OCI-LY3 (cell line): ENCODE results near the gene MTHFD1.

Experiments
- EZH2phosphoT487 ChIP-seq: fragments of 200-600 bp; shearing (Covaris generic); IDR thresholded peaks from 2 replicates; pipeline ENCODE4 v1.6.1; 2018; ENCODE audit warnings: antibody characterized with exemption, mixed run types, low read depth
- TF ChIP-seq, protein P1 (sequence below): fragments of 200-600, 300-600 bp; sonication (generic); IDR thresholded peaks from 2 replicates; pipeline ENCODE4 v1.5.1; 2014; ENCODE audit warnings: antibody characterized with exemption, low read length, low read depth

DNA sequence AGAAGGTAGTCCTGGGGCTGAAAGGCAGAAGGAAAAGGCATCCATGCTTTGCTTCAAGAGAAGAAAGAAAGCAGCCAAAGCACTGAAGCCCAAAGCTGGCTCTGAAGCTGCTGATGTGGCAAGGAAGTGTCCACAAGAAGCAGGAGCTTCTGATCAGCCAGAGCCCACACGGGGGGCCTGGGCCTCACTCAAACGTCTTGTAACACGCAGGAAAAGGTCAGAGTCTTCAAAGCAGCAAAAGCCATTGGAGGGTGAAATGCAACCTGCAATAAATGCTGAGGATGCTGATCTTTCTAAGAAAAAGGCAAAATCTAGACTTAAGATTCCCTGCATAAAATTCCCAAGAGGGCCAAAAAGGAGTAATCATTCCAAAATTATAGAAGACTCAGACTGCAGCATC is 80.3 kb downstream of the MTHFD1 start:
- TF ChIP-seq, protein P1, sequence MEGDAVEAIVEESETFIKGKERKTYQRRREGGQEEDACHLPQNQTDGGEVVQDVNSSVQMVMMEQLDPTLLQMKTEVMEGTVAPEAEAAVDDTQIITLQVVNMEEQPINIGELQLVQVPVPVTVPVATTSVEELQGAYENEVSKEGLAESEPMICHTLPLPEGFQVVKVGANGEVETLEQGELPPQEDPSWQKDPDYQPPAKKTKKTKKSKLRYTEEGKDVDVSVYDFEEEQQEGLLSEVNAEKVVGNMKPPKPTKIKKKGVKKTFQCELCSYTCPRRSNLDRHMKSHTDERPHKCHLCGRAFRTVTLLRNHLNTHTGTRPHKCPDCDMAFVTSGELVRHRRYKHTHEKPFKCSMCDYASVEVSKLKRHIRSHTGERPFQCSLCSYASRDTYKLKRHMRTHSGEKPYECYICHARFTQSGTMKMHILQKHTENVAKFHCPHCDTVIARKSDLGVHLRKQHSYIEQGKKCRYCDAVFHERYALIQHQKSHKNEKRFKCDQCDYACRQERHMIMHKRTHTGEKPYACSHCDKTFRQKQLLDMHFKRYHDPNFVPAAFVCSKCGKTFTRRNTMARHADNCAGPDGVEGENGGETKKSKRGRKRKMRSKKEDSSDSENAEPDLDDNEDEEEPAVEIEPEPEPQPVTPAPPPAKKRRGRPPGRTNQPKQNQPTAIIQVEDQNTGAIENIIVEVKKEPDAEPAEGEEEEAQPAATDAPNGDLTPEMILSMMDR, result no peak
- no peak for TF ChIP-seq EZH2phosphoT487
